Measurements from ENCODE around the gene LPCAT3. TPM values are rescaled to one million over a fixed set of nuclear protein-coding genes. Genes with fewer than 3 reads are reported as not detected.

Gene LPCAT3
- total RNA-seq, 1 experiment from 2014 or later, result 16.3 TPM

- Histone ChIP-seq H3F3A (ENCODE audit: low read length, unreplicated experiment) (peaks cover 4% of the 10 kb centered on the region), H3K4me2 (ENCODE audit: low read length) (no peak overlapping the region), H3K4me1 (ENCODE audit: insufficient read depth, low read length) (peaks cover 25% of the 10 kb centered on the region), H3K36me3 (ENCODE audit: low read depth, low read length) (peaks cover 41% of the 10 kb centered on the region), H3K9me2 (replicated peaks; ENCODE audit: low read length) (no peaks in the 10 kb centered on the region), H3K27ac (ENCODE audit: low read length) (no peak overlapping the region), H3K79me2 (ENCODE audit: low read length) (peaks cover 20% of the 10 kb centered on the region), H3K9ac (ENCODE audit: low read length) (no peak overlapping the region), H2AFZ (ENCODE audit: low read length) (no peak overlapping the region), H3K9me3 (ENCODE audit: low read length) (no peaks in the 10 kb centered on the region), H4K20me1 (ENCODE audit: low read length) (no peaks in the 10 kb centered on the region), H3K27me3 (ENCODE audit: low read length) (no peaks in the 10 kb centered on the region), H3K4me3 (ENCODE audit: low read length) (no peak overlapping the region)
- intact Hi-C loops (cut with micrococcal nuclease), result loop anchor here (1.0 kb wide), 2 partner anchors 20 to 40 kb away; partner anchors contain the start of gene C12orf57
- ChIA-PET POLR2A (ENCODE audit: unreplicated experiment) (no interaction called here), CTCF (interaction anchor here (0.6 to 1.1 kb wide), 2 partner anchors 38 to 95 kb away, joined by 3 to 4 read pairs; no protein-coding TSS in a partner anchor)
- DNase-seq, result no peak
- BruUV-seq (replicated peaks), result no TSS peak
- TF ChIP-seq EZH2 (IDR thresholded peaks at IDR 0.05; ENCODE audit: low read length, unreplicated experiment), result no peak
- TF ChIP-seq EZH2phosphoT487 (IDR thresholded peaks at IDR 0.05; ENCODE audit: borderline replicate concordance, low read length), result no peak
- TF ChIP-seq CTCF (conservative IDR thresholded peaks at IDR 0.05; ENCODE audit: low read depth, low read length), result no peak
- ATAC-seq, result no peak
These were observed 53.7 kb downstream of the LPCAT3 start for GRCh38 chr12:6964605-6965025.

- Histone ChIP-seq H3K4me3 (ENCODE audit: low read length) (no peak overlapping the region), H3K9me2 (replicated peaks; ENCODE audit: low read length) (no peaks in the 10 kb centered on the region), H3K4me2 (ENCODE audit: low read length) (no peak overlapping the region), H3K79me2 (ENCODE audit: low read length) (peaks cover 13% of the 10 kb centered on the region), H3K9me3 (ENCODE audit: low read length) (no peaks in the 10 kb centered on the region), H3K27ac (ENCODE audit: low read length) (no peak overlapping the region), H2AFZ (ENCODE audit: low read length) (no peak overlapping the region), H3K27me3 (ENCODE audit: low read length) (no peaks in the 10 kb centered on the region), H3F3A (ENCODE audit: low read length, unreplicated experiment) (peaks cover 4% of the 10 kb centered on the region), H3K4me1 (ENCODE audit: insufficient read depth, low read length) (peaks cover 22% of the 10 kb centered on the region), H3K9ac (ENCODE audit: low read length) (no peak overlapping the region), H4K20me1 (ENCODE audit: low read length) (no peaks in the 10 kb centered on the region), H3K36me3 (ENCODE audit: low read depth, low read length) (peaks cover 36% of the 10 kb centered on the region)
- ATAC-seq (no peak), DNase-seq (no peak)
- ChIA-PET CTCF (no interaction called here), POLR2A (ENCODE audit: unreplicated experiment) (no interaction called here)
- TF ChIP-seq EZH2 (IDR thresholded peaks at IDR 0.05; ENCODE audit: low read length, unreplicated experiment), result no peak
- intact Hi-C loops (cut with micrococcal nuclease), result no loop called here
- no TSS peak for BruUV-seq (replicated peaks)
These were observed 54.4 kb downstream of the LPCAT3 start for GRCh38 chr12:6963791-6964413.

- Histone ChIP-seq H3K9ac (ENCODE audit: low read length) (no peak overlapping the region), H3K4me2 (ENCODE audit: low read length) (no peak overlapping the region)
- no TSS peak for BruUV-seq (replicated peaks)
These were observed 55.1 kb downstream of the LPCAT3 start for GRCh38 chr12:6963016-6963731.

More at GRCh38 chr12:6963016-6963731, 55.1 kb downstream of the LPCAT3 start:
- no peaks in the 10 kb centered on the region for H3K27me3 ChIP-seq (ENCODE audit: low read length)
- H3F3A ChIP-seq (ENCODE audit: low read length, unreplicated experiment), result peaks cover 4% of the 10 kb centered on the region
- H3K79me2 ChIP-seq (ENCODE audit: low read length), result peaks cover 5% of the 10 kb centered on the region
- H3K4me3 ChIP-seq (ENCODE audit: low read length), result no peak overlapping the region
- ChIA-PET POLR2A (ENCODE audit: unreplicated experiment) (no interaction called here), CTCF (no interaction called here)
- H3K9me2 ChIP-seq (replicated peaks; ENCODE audit: low read length), result no peaks in the 10 kb centered on the region
- H3K27ac ChIP-seq (ENCODE audit: low read length), result no peak overlapping the region
- intact Hi-C loops (cut with micrococcal nuclease), result no loop called here
- H3K36me3 ChIP-seq (ENCODE audit: low read depth, low read length), result peaks cover 29% of the 10 kb centered on the region
- DNase-seq (no peak), ATAC-seq (no peak)
- peaks cover 15% of the 10 kb centered on the region for H3K4me1 ChIP-seq (ENCODE audit: insufficient read depth, low read length)
- no peak for TF ChIP-seq EZH2 (IDR thresholded peaks at IDR 0.05; ENCODE audit: low read length, unreplicated experiment)
- no peak for TF ChIP-seq EZH2phosphoT487 (IDR thresholded peaks at IDR 0.05; ENCODE audit: borderline replicate concordance, low read length)
- TF ChIP-seq CTCF (conservative IDR thresholded peaks at IDR 0.05; ENCODE audit: low read depth, low read length), result no peak
- H2AFZ ChIP-seq (ENCODE audit: low read length), result no peak overlapping the region
- H4K20me1 ChIP-seq (ENCODE audit: low read length), result no peaks in the 10 kb centered on the region
- H3K9me3 ChIP-seq (ENCODE audit: low read length), result no peaks in the 10 kb centered on the region

Measured in PC-3 (cell line).